OCI-LY1 (cell line): ENCODE measurements around the gene SPANXC.

Source experiments
- H2AFZ ChIP-seq: fragments of 200-600 bp; sonication (generic), shearing (Covaris generic); 2 replicates; pipeline ENCODE4 v1.6.0; 2014; ENCODE audit warnings: antibody characterized with exemption, mild to moderate bottlenecking, low read length
- H3F3A ChIP-seq: fragments of 200-600 bp; sonication (generic), shearing (Covaris generic); 2 replicates; pipeline ENCODE4 v1.6.0; 2014; ENCODE audit warnings: mild to moderate bottlenecking, antibody characterized with exemption, low read length, moderate library complexity; ENCODE audit not compliant: insufficient read depth
- H3K27ac ChIP-seq: fragments of 200-600 bp; sonication (generic); 2 replicates; pipeline ENCODE4 v1.5.1; 2014; ENCODE audit warnings: low read length, mixed run types, mild to moderate bottlenecking, low read depth; ENCODE audit not compliant: poor library complexity, severe bottlenecking
- H3K27me3 ChIP-seq: fragments of 200-600 bp; sonication (generic); 2 replicates; pipeline ENCODE4 v1.6.0; 2014; ENCODE audit warnings: antibody characterized with exemption, mild to moderate bottlenecking, low read length, moderate library complexity; ENCODE audit not compliant: insufficient read depth
- H3K36me3 ChIP-seq: fragments of 200-600 bp; sonication (generic); 2 replicates; pipeline ENCODE4 v1.6.1; 2014; ENCODE audit warnings: mild to moderate bottlenecking, antibody characterized with exemption, low read length, moderate library complexity, mixed read lengths; ENCODE audit not compliant: insufficient read depth
- H3K4me1 ChIP-seq: fragments of 200-600 bp; sonication (generic); 2 replicates; pipeline ENCODE4 v1.5.1; 2014; ENCODE audit warnings: mild to moderate bottlenecking, low read length, moderate library complexity; ENCODE audit not compliant: insufficient read depth, severe bottlenecking
- H3K4me2 ChIP-seq: fragments of 200-600 bp; sonication (generic), shearing (Covaris generic); 2 replicates; pipeline ENCODE4 v1.6.1; 2014; ENCODE audit warnings: low read length
- H3K4me3 ChIP-seq: fragments of 200-600 bp; sonication (generic); 2 replicates; pipeline ENCODE4 v1.5.1; 2014; ENCODE audit warnings: low read length, low read depth, mild to moderate bottlenecking, mixed read lengths; ENCODE audit not compliant: poor library complexity, severe bottlenecking
- H3K79me2 ChIP-seq: fragments of 200-600 bp; shearing (Covaris generic); 2 replicates; pipeline ENCODE4 v1.6.1; 2016; ENCODE audit warnings: mixed run types, low read length, mixed read lengths; ENCODE audit not compliant: insufficient read depth
- H3K9ac ChIP-seq: fragments of 200-600 bp; sonication (generic), shearing (Covaris generic); 2 replicates; pipeline ENCODE4 v1.6.1; 2014; ENCODE audit warnings: mild to moderate bottlenecking, low read length, mixed read lengths
- H3K9me2 ChIP-seq: fragments of 200-600 bp; sonication (generic), shearing (Covaris generic); 2 replicates; pipeline ENCODE4 v1.6.1; 2014; ENCODE audit warnings: low read depth, mild to moderate bottlenecking, low read length, mixed read lengths
- H3K9me3 ChIP-seq: fragments of 200-600 bp; shearing (Covaris generic); 2 replicates; pipeline ENCODE4 v1.6.1; 2014; ENCODE audit warnings: low read length, mixed read lengths
- H4K20me1 ChIP-seq: fragments of 200-600 bp; sonication (generic), shearing (Covaris generic); 2 replicates; pipeline ENCODE4 v1.6.0; 2016; ENCODE audit warnings: mild to moderate bottlenecking, low read length; ENCODE audit not compliant: insufficient read depth
- CTCF ChIP-seq: fragments of 200-600 bp; sonication (generic), shearing (Covaris generic); IDR thresholded peaks from 2 replicates; pipeline ENCODE4 v1.5.1; 2017; ENCODE audit warnings: mild to moderate bottlenecking, antibody characterized with exemption, low read length, moderate library complexity, mixed read lengths
- EZH2 ChIP-seq: fragments of 200-600 bp; sonication (generic), shearing (Covaris generic); IDR thresholded peaks from 2 replicates; pipeline ENCODE4 v1.8.0; 2017; ENCODE audit warnings: borderline replicate concordance, mixed run types, mild to moderate bottlenecking, antibody characterized with exemption, low read length, moderate library complexity, mixed read lengths

Gene SPANXC

GRCh38 chrX:141221611-141222010 lies 20.7 kb downstream of the SPANXC start:
- no peak overlapping the region for H3K27ac ChIP-seq
- H3K27me3 ChIP-seq, result no peaks in the 10 kb centered on the region
- H2AFZ ChIP-seq, result no peak overlapping the region
- no peak overlapping the region for H3K9ac ChIP-seq
- no peaks in the 10 kb centered on the region for H3K9me3 ChIP-seq
- no peaks in the 10 kb centered on the region for H3K9me2 ChIP-seq
- TF ChIP-seq EZH2 (no peak), CTCF (no peak)
- no peak overlapping the region for H3K4me2 ChIP-seq
- no peaks in the 10 kb centered on the region for H3K79me2 ChIP-seq
- H3K4me3 ChIP-seq, result no peak overlapping the region
- H3K4me1 ChIP-seq, result no peaks in the 10 kb centered on the region
- H3F3A ChIP-seq, result no peaks in the 10 kb centered on the region
- H3K36me3 ChIP-seq, result no peaks in the 10 kb centered on the region
- H4K20me1 ChIP-seq, result no peaks in the 10 kb centered on the region

- TF ChIP-seq CTCF (no peak), EZH2 (no peak)
- H3K4me2 ChIP-seq, result no peak overlapping the region
- H2AFZ ChIP-seq, result no peak overlapping the region
- no peaks in the 10 kb centered on the region for H3K4me1 ChIP-seq
- no peak overlapping the region for H3K9ac ChIP-seq
- no peaks in the 10 kb centered on the region for H3K9me3 ChIP-seq
- H3K27me3 ChIP-seq, result no peaks in the 10 kb centered on the region
- no peaks in the 10 kb centered on the region for H3K9me2 ChIP-seq
- no peaks in the 10 kb centered on the region for H3K79me2 ChIP-seq
- H3F3A ChIP-seq, result no peaks in the 10 kb centered on the region
- no peak overlapping the region for H3K27ac ChIP-seq
- no peak overlapping the region for H3K4me3 ChIP-seq
- no peaks in the 10 kb centered on the region for H3K36me3 ChIP-seq
- H4K20me1 ChIP-seq, result no peaks in the 10 kb centered on the region
Observed at GRCh38 chrX:141220342-141221008, 21.8 kb downstream of the SPANXC start.

- no peak overlapping the region for H3K4me2 ChIP-seq
- no peaks in the 10 kb centered on the region for H4K20me1 ChIP-seq
- H3K9me2 ChIP-seq, result no peaks in the 10 kb centered on the region
- H3K79me2 ChIP-seq, result no peaks in the 10 kb centered on the region
- no peaks in the 10 kb centered on the region for H3K4me1 ChIP-seq
- TF ChIP-seq EZH2 (no peak), CTCF (no peak)
- no peak overlapping the region for H3K9ac ChIP-seq
- no peaks in the 10 kb centered on the region for H3K9me3 ChIP-seq
- no peaks in the 10 kb centered on the region for H3F3A ChIP-seq
- H3K27ac ChIP-seq, result no peak overlapping the region
- no peak overlapping the region for H2AFZ ChIP-seq
- no peaks in the 10 kb centered on the region for H3K27me3 ChIP-seq
- H3K4me3 ChIP-seq, result no peak overlapping the region
- no peaks in the 10 kb centered on the region for H3K36me3 ChIP-seq
Observed at GRCh38 chrX:141214196-141214595, 28.1 kb downstream of the SPANXC start.
